ENCODE data around the gene FAM76A.
"Not testable (repeated sequence)": the region's sequence is repeated elsewhere in the genome, so short reads cannot be mapped to it uniquely, and the experiment has no call there.

Gene FAM76A

DNA sequence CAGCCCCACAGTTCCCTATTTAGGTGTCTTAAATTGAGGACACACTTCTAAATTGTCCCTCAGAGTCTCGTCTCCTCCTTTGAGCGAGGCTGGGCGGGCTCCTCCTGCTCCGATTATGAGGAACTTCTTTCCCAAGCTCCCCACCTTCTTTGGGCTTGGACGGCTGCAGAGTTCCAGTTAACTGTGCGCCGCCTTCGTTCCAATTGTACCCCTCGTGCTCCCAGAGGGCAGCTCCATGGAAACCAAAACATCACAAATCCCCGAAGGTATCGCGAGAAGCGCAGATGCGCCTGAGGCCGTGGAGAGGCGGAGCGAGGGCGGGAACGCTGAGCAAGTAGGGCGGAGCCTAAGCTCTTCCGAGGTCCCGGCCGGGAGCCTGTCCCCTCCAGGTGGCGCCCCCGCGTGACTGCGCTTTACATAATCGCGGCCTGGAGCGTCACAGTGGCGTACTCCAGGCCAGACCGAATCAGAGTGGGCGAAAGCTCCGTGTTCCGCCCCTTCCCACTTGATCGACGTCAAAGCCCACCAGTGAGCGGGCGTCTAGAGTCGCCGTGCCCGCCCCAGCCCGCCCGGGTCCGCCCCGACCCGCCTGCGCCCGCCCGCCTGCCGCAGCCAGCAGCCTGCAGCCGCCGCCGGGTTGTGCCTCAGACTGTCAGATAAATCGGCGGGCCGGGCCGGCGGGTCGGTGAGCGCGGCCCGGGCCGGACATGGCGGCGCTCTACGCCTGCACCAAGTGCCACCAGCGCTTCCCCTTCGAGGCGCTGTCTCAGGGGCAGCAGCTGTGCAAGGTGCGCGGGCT, at the start of gene FAM76A:
FAM76A (plus strand) TSS at position 588 of the 799 bp plus-strand sequence; CDS start at position 708, 120 bp downstream.
- Mint-ChIP-seq H3K36me3 (peaks cover 16% of the 10 kb centered on the region), H3K4me3 (peak within 1 kb of the TSS; percentile 83), H3K27me3 (peaks cover 11% of the 10 kb centered on the region), H3K27ac (peak within 1 kb of the TSS; percentile 87), H3K9me3 (no peaks in the 10 kb centered on the region), H3K4me1 (peaks cover 26% of the 10 kb centered on the region)
- DNase-seq, result peak; percentile 100
- CTCF ChIA-PET, result interaction anchor here (0.7 to 1.8 kb wide), 10 partner anchors 10 to 155 kb away, joined by 3 to 12 read pairs (median 5); partner anchors contain the start of genes IFI6 and STX12

DNA sequence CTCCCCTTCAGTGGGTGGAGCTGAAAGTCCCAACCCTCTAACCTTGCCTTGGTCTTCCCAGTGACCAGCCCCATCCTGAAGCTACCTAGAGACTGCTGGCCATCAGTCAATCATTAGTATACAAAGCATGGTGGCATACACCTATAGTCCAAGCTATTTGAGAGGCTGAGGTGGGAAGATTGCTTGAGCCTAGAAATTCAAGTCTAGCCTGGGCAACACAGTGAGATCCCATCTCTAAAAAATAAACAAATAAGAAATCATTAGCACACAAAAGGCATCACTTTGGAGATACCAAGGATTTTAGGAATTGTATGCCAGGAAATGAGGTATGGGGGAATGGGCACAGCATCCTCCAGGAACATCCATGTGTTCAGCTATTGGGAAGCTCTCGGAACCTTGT, 49.4 kb upstream of the FAM76A start:
- no peak overlapping the region for H3K4me3 Mint-ChIP-seq
- H3K9me3 Mint-ChIP-seq, result peaks cover 15% of the 10 kb centered on the region
- CTCF ChIA-PET, result interaction anchor here (1.0 kb wide), 1 partner anchor 70 kb away, joined by 3 read pairs; no protein-coding TSS in a partner anchor
- peaks cover 15% of the 10 kb centered on the region for H3K4me1 Mint-ChIP-seq
- no peak for DNase-seq
- peaks cover 7% of the 10 kb centered on the region for H3K27me3 Mint-ChIP-seq
- H3K36me3 Mint-ChIP-seq, result peaks cover 2% of the 10 kb centered on the region
- no peak overlapping the region for H3K27ac Mint-ChIP-seq

DNA sequence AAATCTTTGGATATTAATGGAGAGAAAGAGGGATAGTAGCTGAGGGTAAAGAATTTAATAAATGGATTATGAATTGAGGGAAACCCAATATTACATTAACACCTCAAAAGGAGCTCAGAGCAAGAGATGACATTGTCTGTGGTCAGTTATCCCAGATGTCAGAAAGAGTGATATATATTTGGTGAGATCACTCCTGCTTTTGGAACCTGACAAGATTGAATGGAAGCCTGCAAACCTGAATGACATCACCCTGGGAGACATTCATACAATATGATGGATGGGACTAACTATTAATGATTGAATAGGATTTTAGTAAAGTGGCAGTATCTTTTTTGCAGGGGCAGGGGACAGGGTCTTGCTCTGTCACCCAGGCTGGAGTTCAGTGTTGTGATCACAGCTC, 47.0 kb upstream of the FAM76A start:
- no peak overlapping the region for H3K4me3 Mint-ChIP-seq
- no peaks in the 10 kb centered on the region for H3K4me1 Mint-ChIP-seq
- H3K9me3 Mint-ChIP-seq, result peaks cover 26% of the 10 kb centered on the region
- H3K27me3 Mint-ChIP-seq, result peaks cover 15% of the 10 kb centered on the region
- H3K36me3 Mint-ChIP-seq, result peaks cover 6% of the 10 kb centered on the region
- CTCF ChIA-PET, result interaction anchor here (0.9 kb wide), 1 partner anchor 10 kb away, joined by 4 read pairs; no protein-coding TSS in a partner anchor
- DNase-seq, result no peak
- H3K27ac Mint-ChIP-seq, result no peak overlapping the region

DNA sequence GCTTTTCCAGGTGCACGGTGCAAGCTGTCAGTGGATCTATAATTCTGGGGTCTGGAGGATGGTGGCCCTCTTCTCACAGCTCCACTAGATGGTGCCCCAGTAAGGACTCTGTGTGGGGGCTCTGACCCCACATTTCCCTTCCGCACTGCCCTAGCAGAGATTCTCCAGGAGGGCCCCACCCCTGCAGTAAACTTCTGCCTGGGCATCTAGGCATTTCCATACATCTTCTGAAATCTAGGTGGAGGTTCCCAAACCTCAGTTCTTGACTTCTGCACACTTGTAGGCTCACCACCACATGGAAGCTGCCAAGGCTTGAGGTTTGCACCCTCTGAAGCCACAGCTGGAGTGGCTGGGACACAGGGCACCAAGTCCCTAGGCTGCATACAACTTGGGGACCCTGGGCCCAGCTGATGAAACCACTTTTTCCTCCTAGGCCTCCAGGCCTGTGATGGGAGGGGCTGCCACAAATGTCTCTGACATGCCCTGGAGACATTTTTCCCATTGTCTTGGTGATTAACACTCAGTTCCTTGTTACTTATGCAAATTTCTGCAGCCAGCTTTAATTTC, 45.5 kb upstream of the FAM76A start:
- H3K36me3 Mint-ChIP-seq, H3K4me3 Mint-ChIP-seq, CTCF ChIA-PET, H3K4me1 Mint-ChIP-seq, H3K27ac Mint-ChIP-seq, DNase-seq: not testable (repeated sequence)
- H3K27me3 Mint-ChIP-seq, result peaks cover 18% of the 10 kb centered on the region
- peaks cover 26% of the 10 kb centered on the region for H3K9me3 Mint-ChIP-seq

DNA sequence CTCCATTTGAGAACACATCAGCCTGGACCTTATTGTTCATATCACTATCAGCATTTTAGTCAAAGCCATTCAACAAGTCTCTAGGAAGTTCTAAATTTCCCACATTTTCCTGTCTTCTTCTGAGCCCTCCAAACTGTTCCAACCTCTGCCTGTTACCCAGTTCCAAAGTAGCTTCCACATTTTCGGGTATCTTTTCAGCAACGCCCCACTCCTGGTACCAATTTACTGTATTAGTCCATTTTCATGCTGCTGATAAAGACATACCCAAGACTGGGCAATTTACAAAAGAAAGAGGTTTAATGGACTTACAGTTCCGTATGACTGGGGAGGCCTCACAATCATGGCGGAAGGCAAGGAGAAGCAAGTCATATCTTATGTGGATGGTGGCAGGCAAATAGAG, 44.2 kb upstream of the FAM76A start:
- CTCF ChIA-PET, H3K27ac Mint-ChIP-seq: not testable (repeated sequence)

DNA sequence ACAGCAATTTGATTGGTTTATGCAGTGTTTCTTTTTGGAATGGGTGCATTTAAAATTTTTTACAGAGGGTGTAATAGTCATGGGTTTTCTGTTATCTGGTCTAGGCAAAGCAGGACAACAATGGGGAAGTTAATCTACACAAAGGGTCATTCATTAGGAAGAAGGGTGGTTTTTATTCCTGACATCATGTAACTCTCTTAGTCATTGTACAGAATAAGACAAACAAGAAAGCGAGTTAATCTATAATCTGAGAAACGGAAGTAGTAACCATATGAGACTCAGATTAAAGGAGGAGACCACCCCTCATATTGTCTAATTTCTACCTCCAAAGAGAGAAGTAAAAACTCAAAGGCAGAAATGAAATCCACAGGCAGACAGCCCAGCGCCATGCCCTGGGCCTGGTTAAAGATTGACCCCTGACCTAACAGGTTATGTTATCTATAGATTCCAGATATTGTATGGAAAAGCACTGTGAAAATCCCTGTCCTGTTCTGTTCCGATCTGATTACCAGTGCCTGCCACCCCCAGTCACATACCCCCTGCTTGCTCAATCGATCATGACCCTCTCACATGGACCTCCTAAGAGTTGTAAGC, 43.3 kb upstream of the FAM76A start:
- no peak overlapping the region for H3K4me3 Mint-ChIP-seq
- peaks cover 26% of the 10 kb centered on the region for H3K9me3 Mint-ChIP-seq
- DNase-seq, result no peak
- H3K4me1 Mint-ChIP-seq, result no peaks in the 10 kb centered on the region
- H3K36me3 Mint-ChIP-seq, result peaks cover 6% of the 10 kb centered on the region
- CTCF ChIA-PET, result no interaction called here
- peaks cover 25% of the 10 kb centered on the region for H3K27me3 Mint-ChIP-seq
- no peak overlapping the region for H3K27ac Mint-ChIP-seq

More for the DNA sequence above, 44.2 kb upstream of the FAM76A start:
- Mint-ChIP-seq H3K27me3 (peaks cover 25% of the 10 kb centered on the region), H3K9me3 (peaks cover 26% of the 10 kb centered on the region)
- not testable (repeated sequence) for H3K36me3 Mint-ChIP-seq, H3K4me1 Mint-ChIP-seq, H3K4me3 Mint-ChIP-seq, DNase-seq

DNA sequence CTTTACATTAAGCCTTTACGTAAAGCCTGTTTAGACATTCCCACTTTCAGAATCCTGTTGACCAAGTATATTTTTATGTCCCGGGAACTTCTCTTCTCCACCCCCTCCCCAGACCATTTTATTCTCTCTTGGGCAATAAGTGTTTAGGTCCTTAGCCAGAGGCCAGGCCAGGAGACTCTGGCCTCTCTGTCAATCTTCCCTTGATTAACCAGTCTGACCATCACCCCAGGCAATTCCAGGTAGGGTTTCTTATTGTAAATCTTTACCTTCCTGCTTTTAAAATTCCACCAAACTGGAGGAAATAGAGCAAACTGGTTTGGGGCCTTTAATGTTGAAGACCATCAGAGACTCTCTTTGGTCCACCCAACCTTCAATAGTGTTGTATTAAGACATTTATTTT, 41.6 kb upstream of the FAM76A start:
- Mint-ChIP-seq H3K27me3 (peaks cover 29% of the 10 kb centered on the region), H3K9me3 (peaks cover 26% of the 10 kb centered on the region), H3K36me3 (peaks cover 6% of the 10 kb centered on the region), H3K27ac (no peak overlapping the region), H3K4me1 (no peaks in the 10 kb centered on the region), H3K4me3 (no peak overlapping the region)
- no peak for DNase-seq
- CTCF ChIA-PET, result interaction anchor here (1.2 kb wide), 1 partner anchor 12 kb away, joined by 3 read pairs; the partner anchor contains the start of gene IFI6

DNA sequence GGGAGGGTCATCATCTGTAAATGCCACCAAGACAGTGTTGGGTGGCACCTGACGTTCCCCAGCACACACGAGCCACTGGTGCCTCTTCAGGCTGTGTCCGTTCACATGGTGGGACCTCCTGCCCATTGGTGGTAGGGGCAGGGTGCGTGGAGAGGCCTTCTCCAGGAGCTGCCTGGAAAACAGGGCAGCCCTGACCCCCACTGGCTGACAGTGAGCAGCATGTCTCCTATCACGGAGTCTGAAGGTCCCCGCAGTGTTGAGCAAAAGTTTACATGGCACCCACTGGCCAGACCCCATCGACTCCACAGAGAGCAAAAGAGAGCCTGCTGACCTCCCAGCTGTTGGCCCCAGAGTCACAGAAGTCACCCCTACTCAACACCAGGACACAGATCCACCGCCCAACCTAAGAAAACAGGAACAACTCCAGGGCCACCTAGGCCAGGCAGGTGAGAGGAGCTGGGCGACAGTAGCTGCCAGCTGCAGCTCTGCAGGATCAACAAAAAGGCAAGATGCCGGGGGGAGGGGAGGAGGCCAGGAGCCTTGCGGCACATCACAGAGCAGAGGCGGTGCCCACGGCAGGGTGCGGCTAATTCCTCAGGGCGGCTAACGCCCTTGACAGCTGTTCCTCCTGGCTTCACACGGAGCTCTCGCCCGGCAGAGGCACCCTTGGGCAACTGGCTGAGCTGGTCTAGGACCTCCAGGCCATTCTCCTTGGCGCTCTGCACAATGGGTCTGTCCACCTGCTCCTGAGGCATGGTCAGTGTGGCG, 39.4 kb upstream of the FAM76A start:
- Mint-ChIP-seq H3K4me1 (peaks cover 10% of the 10 kb centered on the region), H3K9me3 (peaks cover 11% of the 10 kb centered on the region), H3K27me3 (peaks cover 27% of the 10 kb centered on the region), H3K4me3 (no peak overlapping the region), H3K27ac (no peak overlapping the region), H3K36me3 (peaks cover 4% of the 10 kb centered on the region)
- CTCF ChIA-PET, result interaction anchor here (0.7 to 1.0 kb wide), 2 partner anchors 14 to 243 kb away, joined by 3 to 4 read pairs; partner anchors contain the start of gene IFI6
- DNase-seq, result no peak

DNA sequence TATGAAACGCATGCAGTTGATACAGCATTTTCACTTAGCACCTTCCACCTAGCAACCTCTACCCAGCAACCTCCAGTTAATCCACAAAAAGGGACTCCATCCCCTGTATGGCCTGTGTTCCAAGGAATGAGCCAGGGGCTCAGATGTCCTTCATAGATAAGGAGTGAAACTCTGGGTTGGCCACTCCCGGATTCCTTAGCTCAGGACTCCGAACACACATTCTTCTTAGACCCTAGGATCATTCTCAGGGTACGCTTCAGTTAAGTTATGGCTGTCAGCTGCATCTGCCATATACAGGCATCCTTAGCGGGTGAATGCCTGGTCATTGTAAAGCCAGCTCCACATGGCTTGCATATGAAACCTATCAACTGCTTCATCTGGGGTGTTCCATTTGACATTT, 37.9 kb upstream of the FAM76A start:
- Mint-ChIP-seq H3K27ac (no peak overlapping the region), H3K9me3 (peaks cover 3% of the 10 kb centered on the region), H3K27me3 (peaks cover 24% of the 10 kb centered on the region), H3K4me3 (no peak overlapping the region), H3K36me3 (no peaks in the 10 kb centered on the region), H3K4me1 (peaks cover 10% of the 10 kb centered on the region)
- no peak for DNase-seq
- CTCF ChIA-PET, result no interaction called here

DNA sequence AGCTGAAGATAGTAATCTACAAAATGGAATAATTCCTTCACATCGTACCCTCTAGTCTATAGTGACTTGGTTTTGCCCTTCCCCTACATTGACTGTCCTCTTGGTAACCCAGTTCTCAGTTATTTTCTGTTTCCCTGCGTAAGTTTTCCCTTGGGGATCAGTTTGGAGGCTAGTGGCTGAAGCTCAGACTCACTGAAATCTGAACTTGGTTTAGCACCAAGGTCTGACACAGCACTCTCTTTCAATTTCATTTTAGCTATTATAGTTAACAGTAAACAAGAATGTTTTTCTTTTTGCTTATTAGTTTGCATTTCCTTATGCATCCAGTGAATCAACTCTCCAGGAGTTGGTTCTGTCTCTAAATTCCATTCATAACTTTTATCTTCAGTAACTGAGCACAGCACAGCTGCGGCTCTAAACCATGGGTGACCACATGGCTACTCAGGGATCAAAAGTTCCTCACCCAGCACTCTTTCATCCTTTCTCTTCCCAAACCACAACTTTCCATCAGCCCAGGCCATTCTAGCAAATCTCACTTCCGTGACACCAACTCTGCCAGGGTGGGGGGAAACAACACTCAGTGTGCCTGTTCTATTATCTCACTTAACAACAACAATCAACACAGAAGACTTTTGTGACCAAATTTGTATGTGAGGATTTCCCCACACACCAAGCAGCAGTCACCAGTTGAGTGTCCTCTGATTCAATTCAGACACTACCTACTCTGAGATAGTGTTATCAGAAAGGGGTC, 36.2 kb upstream of the FAM76A start:
- Mint-ChIP-seq H3K4me3 (no peak overlapping the region), H3K36me3 (no peaks in the 10 kb centered on the region), H3K4me1 (peaks cover 10% of the 10 kb centered on the region), H3K9me3 (peaks cover 2% of the 10 kb centered on the region), H3K27me3 (peaks cover 23% of the 10 kb centered on the region), H3K27ac (no peak overlapping the region)
- CTCF ChIA-PET, result no interaction called here
- DNase-seq, result no peak

DNA sequence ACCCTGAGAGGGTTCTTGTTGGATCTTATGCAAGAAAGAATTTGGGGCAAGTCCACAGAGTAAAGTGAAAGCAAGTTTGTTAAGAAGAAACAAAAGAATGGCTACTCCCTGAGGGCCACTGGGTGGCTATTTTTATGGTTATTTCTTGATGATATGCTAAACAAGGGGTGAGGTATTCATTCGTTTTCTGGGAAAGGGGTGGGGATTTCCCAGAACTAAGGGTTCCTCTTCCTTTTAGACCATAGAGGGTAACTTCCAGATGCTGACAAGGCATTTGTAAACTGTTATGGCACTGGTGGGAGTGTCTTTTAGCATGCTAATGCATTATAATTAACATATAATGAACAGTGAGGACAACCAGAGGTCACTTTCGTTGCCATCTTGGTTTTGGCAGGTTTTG, 35.6 kb upstream of the FAM76A start:
- no peak for DNase-seq
- H3K4me1 Mint-ChIP-seq, result peaks cover 10% of the 10 kb centered on the region
- H3K27me3 Mint-ChIP-seq, result peaks cover 19% of the 10 kb centered on the region
- no peaks in the 10 kb centered on the region for H3K36me3 Mint-ChIP-seq
- no peak overlapping the region for H3K4me3 Mint-ChIP-seq
- CTCF ChIA-PET, result no interaction called here
- no peak overlapping the region for H3K27ac Mint-ChIP-seq
- H3K9me3 Mint-ChIP-seq, result peaks cover 2% of the 10 kb centered on the region

DNA sequence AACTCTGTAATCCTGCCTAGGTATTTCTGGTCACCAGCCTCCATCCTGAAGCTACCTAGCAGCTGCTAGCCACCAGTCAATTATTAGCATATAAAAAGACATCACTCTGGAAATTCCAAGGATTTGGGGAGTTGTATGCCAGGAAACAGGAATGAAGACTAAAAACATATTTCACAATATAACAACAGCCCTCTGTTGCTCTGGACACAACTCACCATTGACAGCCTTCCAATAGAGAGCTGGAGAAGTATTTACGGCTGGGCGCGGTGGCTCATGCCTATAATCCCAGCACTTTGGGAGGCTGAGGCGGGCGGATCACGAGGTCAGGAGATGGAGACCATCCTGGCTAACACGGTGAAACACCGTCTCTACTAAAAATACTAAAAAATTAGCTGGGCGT, 28.9 kb upstream of the FAM76A start:
- H3K4me3 Mint-ChIP-seq, H3K36me3 Mint-ChIP-seq, H3K4me1 Mint-ChIP-seq, DNase-seq, H3K9me3 Mint-ChIP-seq, H3K27ac Mint-ChIP-seq: not testable (repeated sequence)
- CTCF ChIA-PET, result interaction anchor here (1.0 to 1.6 kb wide), 2 partner anchors 22 to 88 kb away, joined by 3 read pairs; no protein-coding TSS in a partner anchor
- H3K27me3 Mint-ChIP-seq, result peaks cover 26% of the 10 kb centered on the region

DNA sequence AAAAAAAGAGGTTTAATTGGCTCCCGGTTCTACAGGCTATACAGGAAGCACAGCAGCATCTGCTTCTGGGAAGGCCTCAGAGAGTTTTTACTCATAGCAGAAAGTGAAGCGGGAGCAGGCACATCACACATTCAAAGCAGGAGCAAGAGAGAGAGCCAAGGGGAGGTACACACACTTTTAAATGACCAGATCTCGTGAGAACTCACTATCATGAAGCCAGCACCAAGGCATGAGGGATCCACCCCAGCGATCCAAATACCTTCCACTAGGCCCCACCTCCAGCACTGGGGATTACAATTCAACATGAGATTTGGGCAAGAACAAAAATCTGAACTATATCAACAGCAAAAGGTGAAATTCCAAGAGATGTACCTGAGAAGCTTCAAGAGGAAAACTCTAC, 20.8 kb upstream of the FAM76A start:
- H3K36me3 Mint-ChIP-seq, result peaks cover 3% of the 10 kb centered on the region

More for the DNA sequence above, 20.8 kb upstream of the FAM76A start:
- Mint-ChIP-seq H3K27ac (no peak overlapping the region), H3K27me3 (peaks cover 36% of the 10 kb centered on the region), H3K4me1 (no peaks in the 10 kb centered on the region), H3K9me3 (peaks cover 17% of the 10 kb centered on the region), H3K4me3 (no peak overlapping the region)
- CTCF ChIA-PET, result no interaction called here
- no peak for DNase-seq

Measured in activated naive CD4-positive, alpha-beta T cell treated with anti-CD3 and anti-CD28 coated beads, Interleukin-2, amount 10 ng/mL, durations not matched to agents 7 days and 5 days (primary cell).